H1 (cell line): ENCODE measurements around the gene TBX5. TPM values are rescaled to one million over a fixed set of nuclear protein-coding genes. Genes with fewer than 3 reads are reported as not detected.
A peak's percentile ranks its signal among the peaks of the same experiment; 100 is the strongest.

Experiments
- CTCF ChIP-seq, 3 experiments: IDR thresholded peaks; 1 replicate in 2 of 3; 2 replicates in 1 of 3; pipeline versions ENCODE4 v1.5.1 to v1.6.1; 2011; ENCODE audit warnings: low read length in 3 of 3, mild to moderate bottlenecking in 3 of 3, inconsistent platforms in 2 of 3, low read depth in 1 of 3, moderate library complexity in 1 of 3; ENCODE audit not compliant: insufficient read depth in 1 of 3; ENCODE audit errors: control extremely low read depth in 1 of 3
- TAF1 ChIP-seq: IDR thresholded peaks from 2 replicates; pipeline ENCODE4 v1.6.1; 2011; ENCODE audit warnings: mild to moderate bottlenecking, low read depth, low read length
- polyA plus RNA-seq, 7 experiments: library from polyadenylated mRNA; depleted of rRNA in 3 of 7; stranded (reverse) in 5 of 7; unstranded in 2 of 7; fragments of >200 nt in 5 of 7; fragments of 200-250 nt in 2 of 7; gene quantifications; 1 replicate in 5 of 7; 2 replicates in 1 of 7; 4 replicates in 1 of 7; pipeline versions ENCODE4 v1.2.1 to v1.2.3, GENCODE V29; 2011 to 2013; ENCODE audit warnings: missing spikeins in 2 of 7, mixed read lengths in 2 of 7
- total RNA-seq: library from RNA; stranded (reverse); fragmentation: NEBNext Ultra II Directional; extraction: Animal tissue kit (Norgen Biotek cat#: 25700); gene quantifications from 2 replicates; pipeline ENCODE4 v1.2.1, GENCODE V29; 2021

Gene TBX5
- total and polyA plus RNA-seq, 2 of the 8 experiments (the other 6 are each of a cell fraction or from before 2014, with no cell fraction given) = 0.05 TPM; not detected in 1

GRCh38 chr12:114403011-114403689 is 2.8 kb downstream of the TBX5 start (continued):
- TF ChIP-seq CTCF (IDR thresholded peaks at IDR 0.05; ENCODE audit: control extremely low read depth in 1 of 3, insufficient read depth in 1 of 3, low read depth in 1 of 3, low read length in 3 of 3) (peak; percentile 57 to 72 (median 70)), TAF1 (no peak)
